Naive thymus-derived CD8-positive, alpha-beta T cell (primary cell): Measurements from ENCODE around the gene ARPIN. TPM values are rescaled to one million over a fixed set of nuclear protein-coding genes. Genes with fewer than 3 reads are reported as not detected.
"Not testable (repeated sequence)": the region's sequence is repeated elsewhere in the genome, so short reads cannot be mapped to it uniquely, and the experiment has no call there.

Experiments
- ATAC-seq, 2 donors: fragments of 150-1000 bp; cut with Tn5 transposase in 1 of 2; sonication (Bioruptor Pico), chemical (Tn5 transposase) in 1 of 2; 1 replicate in 1 of 2; 2 replicates in 1 of 2; pipeline ENCODE4 v1.10.0; 2021; ENCODE audit warnings: mild to moderate bottlenecking in 2 of 2, moderate library complexity in 2 of 2
- POLR2A ChIA-PET: fragments of 350-600 bp; sonication (Branson Sonifier 250); formaldehyde crosslinking; loops from one replicate; lab custom pipeline; 2021; ENCODE audit warnings: antibody characterized with exemption; lab: Charles Lee
- DNase-seq, 10 donors: peaks; one replicate each; pipeline versions ENCODE4 v3.0.0 to v3.0.0-alpha.2; 2020 to 2022
- H3K27ac Mint-ChIP-seq, 10 donors: one replicate each; pipeline ENCODE4 v1.8.0; 2020 to 2022; ENCODE audit warnings: mild to moderate bottlenecking in 10 of 10, mixed read lengths in 10 of 10, moderate library complexity in 4 of 10, inconsistent platforms in 1 of 10
- H3K27me3 Mint-ChIP-seq, 5 donors: one replicate each; pipeline ENCODE4 v1.8.0; 2021 to 2022; ENCODE audit warnings: mixed read lengths in 5 of 5
- H3K36me3 Mint-ChIP-seq, 3 donors: one replicate each; pipeline ENCODE4 v1.8.0; 2020 to 2022; ENCODE audit warnings: mixed read lengths in 3 of 3, mild to moderate bottlenecking in 2 of 3, inconsistent platforms in 1 of 3
- H3K4me1 Mint-ChIP-seq, 4 donors: one replicate each; pipeline ENCODE4 v1.8.0; 2021 to 2022; ENCODE audit warnings: mixed read lengths in 4 of 4
- H3K4me3 Mint-ChIP-seq, 10 donors: one replicate each; pipeline ENCODE4 v1.8.0; 2020 to 2022; ENCODE audit warnings: mild to moderate bottlenecking in 10 of 10, mixed read lengths in 10 of 10, moderate library complexity in 6 of 10, inconsistent platforms in 1 of 10
- H3K9me3 Mint-ChIP-seq, 9 donors: one replicate each; pipeline ENCODE4 v1.8.0; 2020 to 2022; ENCODE audit warnings: mixed read lengths in 9 of 9, mild to moderate bottlenecking in 3 of 9, inconsistent platforms in 1 of 9, moderate library complexity in 1 of 9
- polyA plus RNA-seq, 3 donors: library from polyadenylated mRNA; unstranded; fragments of 300-500 nt; fragmentation: Illumina TruSeq; gene quantifications; one replicate each; pipeline ENCODE4 v1.2.3, GENCODE V29; 2021
- total RNA-seq, 8 experiments: library from RNA in 2 of 8; stranded (reverse) in 2 of 8; gene quantifications; one replicate each; pipeline ENCODE4 v1.2.3 and lab custom pipeline; 2021 to 2026

ARPIN gene
- total and polyA plus RNA-seq, 5 experiments from 2014 or later, result 0.14 TPM; not detected in 4

GRCh38 chr15:89888214-89888804 lies 24.4 kb downstream of the ARPIN start:
- Mint-ChIP-seq H3K9me3 (no peaks in the 10 kb centered on the region), H3K4me3 (no peak overlapping the region), H3K27me3 (no peaks in the 10 kb centered on the region), H3K27ac (no peak overlapping the region), H3K36me3 (peaks cover 0 to 44% (median 18%) of the 10 kb centered on the region in 3 donors), H3K4me1 (peaks cover 5 to 29% (median 23%) of the 10 kb centered on the region in 4 donors)
- DNase-seq (no peak), ATAC-seq (no peak)
- POLR2A ChIA-PET, result interaction anchor here (0.9 kb wide), 1 partner anchor 146 kb away, joined by 4 read pairs; no protein-coding TSS in a partner anchor

DNA sequence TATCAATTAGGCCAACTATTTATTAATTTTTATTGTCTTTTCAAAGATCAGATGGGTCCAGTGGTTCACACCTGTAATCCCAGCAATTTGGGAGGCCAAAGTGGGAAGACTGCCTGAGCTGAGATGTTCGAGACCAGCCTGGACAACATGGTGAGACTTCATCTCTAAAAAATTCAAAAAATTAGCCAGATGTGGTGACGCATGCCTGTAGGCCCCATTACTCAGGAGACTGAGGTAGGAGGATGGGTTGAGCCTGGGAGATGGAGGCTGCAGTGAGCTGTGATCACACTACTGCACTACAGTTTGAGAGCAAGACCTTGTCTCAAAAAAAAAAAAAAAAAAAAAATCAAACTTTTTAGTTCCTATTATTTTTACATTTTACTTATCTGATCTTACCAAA lies 27.1 kb downstream of the ARPIN start:
- Mint-ChIP-seq H3K27ac (no peak overlapping the region), H3K27me3 (no peaks in the 10 kb centered on the region), H3K9me3 (no peaks in the 10 kb centered on the region), H3K4me3 (no peak overlapping the region), H3K4me1 (peaks cover 3 to 7% (median 5%) of the 10 kb centered on the region in 4 donors), H3K36me3 (peaks cover 0 to 67% (median 18%) of the 10 kb centered on the region in 3 donors)
- no peak for DNase-seq
- ATAC-seq, result no peak
- POLR2A ChIA-PET, result no interaction called here

GRCh38 chr15:89885179-89885578 lies 27.6 kb downstream of the ARPIN start:
- peaks cover 0 to 71% (median 18%) of the 10 kb centered on the region in 3 donors for H3K36me3 Mint-ChIP-seq
- not testable (repeated sequence) for H3K27me3 Mint-ChIP-seq, H3K4me1 Mint-ChIP-seq, H3K27ac Mint-ChIP-seq, H3K4me3 Mint-ChIP-seq, ATAC-seq, H3K9me3 Mint-ChIP-seq, DNase-seq
- POLR2A ChIA-PET, result interaction anchor here (0.7 kb wide), 1 partner anchor 95 kb away, joined by 3 read pairs; no protein-coding TSS in a partner anchor

DNA sequence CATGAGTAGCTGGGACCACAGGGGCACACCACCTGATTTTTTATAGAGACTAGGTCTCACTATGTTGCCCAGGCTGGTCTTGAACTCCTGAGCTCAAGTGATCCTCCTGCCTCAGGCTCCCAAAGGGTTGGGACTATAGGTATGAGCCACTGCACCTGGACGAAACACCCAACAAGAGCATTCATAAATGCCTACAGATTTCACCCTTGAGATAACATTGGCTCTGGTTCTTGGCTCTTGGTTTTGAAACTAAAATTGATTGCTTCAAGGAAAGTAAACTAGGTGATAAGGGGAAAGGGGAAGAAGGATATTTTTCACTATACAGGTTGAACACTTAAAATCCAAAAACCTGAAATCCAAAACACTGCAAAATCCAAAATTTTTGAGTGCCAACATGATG lies 29.2 kb downstream of the ARPIN start:
- DNase-seq (no peak), ATAC-seq (no peak)
- H3K27me3 Mint-ChIP-seq, result no peaks in the 10 kb centered on the region
- H3K4me1 Mint-ChIP-seq, result peaks cover 0 to 2% (median 0%) of the 10 kb centered on the region in 4 donors
- no peaks in the 10 kb centered on the region for H3K9me3 Mint-ChIP-seq
- no peak overlapping the region for H3K4me3 Mint-ChIP-seq
- POLR2A ChIA-PET, result no interaction called here
- H3K27ac Mint-ChIP-seq, result no peak overlapping the region
- peaks cover 0 to 74% (median 14%) of the 10 kb centered on the region in 3 donors for H3K36me3 Mint-ChIP-seq

- Mint-ChIP-seq H3K9me3 (no peaks in the 10 kb centered on the region), H3K36me3 (peaks cover 0 to 86% (median 8%) of the 10 kb centered on the region in 3 donors), H3K4me3 (no peak overlapping the region), H3K4me1 (peaks cover 0 to 1% (median 0%) of the 10 kb centered on the region in 4 donors), H3K27ac (peak overlapping the region in 1 of 10 donors; percentile 38), H3K27me3 (no peaks in the 10 kb centered on the region)
- no peak for DNase-seq
- POLR2A ChIA-PET, result no interaction called here
- no peak for ATAC-seq
Measured at GRCh38 chr15:89880727-89881126, 32.0 kb downstream of the ARPIN start.

GRCh38 chr15:89878323-89878722 lies 34.4 kb downstream of the ARPIN start:
- DNase-seq, result no peak
- no peaks in the 10 kb centered on the region for H3K27me3 Mint-ChIP-seq
- H3K36me3 Mint-ChIP-seq, result peaks cover 0 to 76% (median 0%) of the 10 kb centered on the region in 3 donors
- peaks cover 0 to 10% (median 4%) of the 10 kb centered on the region in 4 donors for H3K4me1 Mint-ChIP-seq
- H3K27ac Mint-ChIP-seq, result no peak overlapping the region
- no peak overlapping the region for H3K4me3 Mint-ChIP-seq
- ATAC-seq, result no peak
- POLR2A ChIA-PET, result interaction anchor here (0.8 kb wide), 1 partner anchor 120 kb away, joined by 3 read pairs; no protein-coding TSS in a partner anchor
- no peaks in the 10 kb centered on the region for H3K9me3 Mint-ChIP-seq

DNA sequence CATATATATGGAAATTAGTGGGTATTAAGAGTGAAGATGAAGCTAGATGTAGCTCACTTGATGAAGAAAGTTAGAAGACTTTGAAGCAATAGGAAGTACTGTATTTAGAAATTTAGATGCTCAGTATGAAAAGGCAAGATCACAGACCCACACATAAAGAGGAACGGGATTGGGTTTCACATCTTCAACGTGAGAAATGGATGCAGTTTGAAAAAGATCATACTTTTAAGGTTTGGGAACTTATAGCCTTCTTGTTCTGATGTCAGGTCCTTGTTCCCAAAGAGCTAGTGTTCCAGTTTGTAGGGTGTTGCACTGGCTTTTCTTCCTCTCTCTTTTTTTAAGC lies 35.7 kb downstream of the ARPIN start:
- Mint-ChIP-seq H3K27me3 (no peaks in the 10 kb centered on the region), H3K36me3 (peaks cover 0 to 65% (median 0%) of the 10 kb centered on the region in 3 donors), H3K4me1 (peaks cover 0 to 10% (median 4%) of the 10 kb centered on the region in 4 donors), H3K27ac (peak overlapping the region in 4 of 10 donors; percentile 2 to 59 (median 31)), H3K9me3 (no peaks in the 10 kb centered on the region), H3K4me3 (no peak overlapping the region)
- POLR2A ChIA-PET, result no interaction called here
- DNase-seq, result no peak
- ATAC-seq, result no peak

DNA sequence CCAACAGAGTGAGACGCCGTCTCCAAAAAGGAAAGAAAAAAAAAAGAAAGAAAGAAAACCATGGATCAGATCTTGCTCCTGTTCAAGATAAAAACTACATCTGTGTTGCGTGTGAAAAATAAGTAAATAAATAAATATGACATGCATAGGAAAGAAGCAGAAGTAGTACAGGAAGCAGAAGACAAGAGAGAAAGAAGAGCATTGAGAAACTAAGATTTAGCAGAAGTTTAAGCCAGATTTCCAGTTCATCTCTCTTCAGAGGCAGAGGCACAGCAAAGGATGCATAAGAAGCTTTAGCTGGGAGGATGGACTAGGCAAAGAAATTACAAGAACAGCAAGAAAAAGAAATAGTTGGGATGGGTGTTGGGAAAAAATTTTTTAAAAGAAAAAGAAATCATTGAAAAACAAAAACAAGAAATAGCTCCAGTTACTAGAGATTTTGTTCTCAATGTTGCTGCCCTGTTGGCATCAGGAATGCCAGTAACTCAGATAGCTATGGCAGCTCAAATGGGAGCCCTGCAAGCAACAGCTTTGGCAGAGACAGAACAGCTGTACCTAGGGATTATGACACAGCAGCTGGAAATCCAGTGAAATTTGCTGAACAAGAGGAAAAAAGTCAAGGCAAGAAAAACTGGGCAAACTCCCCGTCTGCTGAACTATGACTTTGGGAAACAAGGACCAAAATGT lies 36.2 kb downstream of the ARPIN start:
- POLR2A ChIA-PET, result no interaction called here
- ATAC-seq (no peak), DNase-seq (no peak)
- no peak overlapping the region for H3K4me3 Mint-ChIP-seq
- H3K27ac Mint-ChIP-seq, result peak overlapping the region in 4 of 10 donors; percentile 2 to 59 (median 31)
- peaks cover 0 to 10% (median 4%) of the 10 kb centered on the region in 4 donors for H3K4me1 Mint-ChIP-seq
- peaks cover 0 to 65% (median 0%) of the 10 kb centered on the region in 3 donors for H3K36me3 Mint-ChIP-seq
- H3K27me3 Mint-ChIP-seq, result no peaks in the 10 kb centered on the region
- H3K9me3 Mint-ChIP-seq, result no peaks in the 10 kb centered on the region

DNA sequence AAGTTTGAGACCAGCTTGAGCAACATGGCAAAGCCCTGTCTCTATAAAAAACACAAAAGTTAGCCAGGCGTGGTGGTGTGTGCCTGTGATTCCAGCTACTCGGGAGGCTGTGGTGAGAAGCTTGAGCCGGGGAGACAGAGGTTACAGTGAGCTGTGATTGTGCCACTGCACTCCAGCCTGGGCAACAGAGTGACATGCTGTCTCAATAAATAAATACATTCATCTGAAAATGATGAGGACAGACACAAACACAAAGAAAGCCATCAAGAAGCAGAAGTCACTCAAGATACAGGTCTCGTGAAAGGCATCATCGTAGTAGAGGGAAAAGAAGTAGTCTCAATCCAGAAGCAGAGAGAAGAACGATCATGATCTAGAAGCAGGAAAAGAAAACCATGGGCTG lies 37.0 kb downstream of the ARPIN start:
- Mint-ChIP-seq H3K9me3 (no peaks in the 10 kb centered on the region), H3K27me3 (no peaks in the 10 kb centered on the region), H3K27ac (peak overlapping the region in 3 of 10 donors; percentile 43 to 59 (median 48)), H3K4me3 (no peak overlapping the region), H3K36me3 (peaks cover 0 to 66% (median 0%) of the 10 kb centered on the region in 3 donors), H3K4me1 (peaks cover 0 to 10% (median 4%) of the 10 kb centered on the region in 4 donors)
- DNase-seq, result no peak
- ATAC-seq, result no peak
- POLR2A ChIA-PET, result no interaction called here

- Mint-ChIP-seq H3K9me3 (no peaks in the 10 kb centered on the region), H3K36me3 (peaks cover 0 to 66% (median 6%) of the 10 kb centered on the region in 3 donors)
Measured at GRCh38 chr15:89874926-89875564, 37.7 kb downstream of the ARPIN start.

DNA sequence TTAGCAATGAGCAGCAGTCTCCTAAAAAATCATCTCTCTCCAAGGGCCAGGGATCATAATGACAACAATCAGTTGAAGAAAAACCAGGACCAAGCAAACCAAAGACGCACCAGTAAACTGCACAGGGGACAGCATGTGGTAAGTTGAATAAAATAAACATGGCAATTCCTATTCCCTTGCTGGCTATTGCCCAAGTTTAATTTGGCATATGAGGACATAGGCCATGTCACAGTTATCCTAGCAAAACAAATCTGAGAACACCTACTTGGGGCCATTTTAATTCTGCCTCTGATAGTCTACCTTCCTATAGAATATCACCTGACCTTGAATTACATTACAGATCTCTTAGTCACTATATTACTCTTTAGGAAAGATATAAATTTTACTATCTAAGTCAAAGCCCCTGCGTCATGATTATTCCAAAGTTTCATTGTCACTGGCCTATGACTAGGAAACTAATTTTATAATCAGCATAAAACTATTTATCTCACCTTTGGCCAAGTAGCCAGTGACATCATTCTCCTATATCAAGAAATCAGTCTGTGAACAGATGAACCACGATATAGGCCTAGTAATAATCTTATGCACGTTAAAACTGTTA lies 42.0 kb downstream of the ARPIN start:
- Mint-ChIP-seq H3K4me1 (peaks cover 0 to 11% (median 4%) of the 10 kb centered on the region in 4 donors), H3K4me3 (no peak overlapping the region), H3K27me3 (no peaks in the 10 kb centered on the region), H3K9me3 (no peaks in the 10 kb centered on the region), H3K27ac (no peak overlapping the region), H3K36me3 (peaks cover 0 to 46% (median 7%) of the 10 kb centered on the region in 3 donors)
- ATAC-seq (no peak), DNase-seq (no peak)
- POLR2A ChIA-PET, result no interaction called here

More at GRCh38 chr15:89874926-89875564, 37.7 kb downstream of the ARPIN start:
- ATAC-seq (peak; percentile 100), DNase-seq (peak; percentile 57 to 90 (median 76))
- Mint-ChIP-seq H3K4me3 (peak overlapping the region in 2 of 10 donors; percentile 7 to 14), H3K27me3 (no peaks in the 10 kb centered on the region), H3K27ac (peak overlapping the region in 5 of 10 donors; percentile 4 to 67 (median 34)), H3K4me1 (peaks cover 0 to 12% (median 4%) of the 10 kb centered on the region in 4 donors)
- POLR2A ChIA-PET, result interaction anchor here (0.6 to 1.0 kb wide), 2 partner anchors 19 to 81 kb away, joined by 3 to 5 read pairs; partner anchors contain the start of gene AP3S2

DNA sequence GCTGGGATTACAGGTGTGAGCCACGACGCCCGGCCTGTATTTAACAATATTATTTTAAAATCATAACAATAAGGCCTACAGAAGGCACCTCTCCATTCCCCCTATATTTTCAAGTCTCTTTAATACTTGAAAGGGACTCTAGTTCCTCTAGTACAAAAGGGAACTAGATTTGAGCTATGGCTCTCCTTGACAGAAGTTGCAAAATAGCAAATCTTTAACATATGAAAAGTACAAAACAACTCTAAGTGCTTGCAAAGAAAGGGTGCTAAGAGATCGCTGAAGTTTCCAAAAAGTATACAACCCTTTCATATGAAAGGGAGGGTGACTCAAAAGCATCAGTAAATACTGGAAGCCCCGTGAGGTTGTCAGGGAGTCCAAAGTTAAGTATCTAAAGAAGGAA lies 42.7 kb downstream of the ARPIN start:
- no peak for DNase-seq

More for the DNA sequence above, 42.7 kb downstream of the ARPIN start:
- POLR2A ChIA-PET, result no interaction called here
- Mint-ChIP-seq H3K27ac (no peak overlapping the region), H3K27me3 (no peaks in the 10 kb centered on the region), H3K9me3 (no peaks in the 10 kb centered on the region), H3K36me3 (peaks cover 0 to 44% (median 11%) of the 10 kb centered on the region in 3 donors), H3K4me1 (peaks cover 0 to 7% (median under 1%) of the 10 kb centered on the region in 4 donors), H3K4me3 (no peak overlapping the region)
- ATAC-seq, result no peak
